Astrocyte of the spinal cord (primary cell): ENCODE measurements around the gene SUMO1.
A peak's percentile ranks its signal among the peaks of the same experiment; 100 is the strongest.

Experiments
- DNase-seq: peaks from one replicate; pipeline ENCODE4 v3.0.0; 2011; ENCODE audit warnings: low read depth, low spot score
- H3K4me3 ChIP-seq: 2 replicates; pipeline ENCODE4 v1.5.1; 2011; ENCODE audit warnings: low read depth, mild to moderate bottlenecking, low read length, moderate library complexity
- in situ Hi-C: cut with HindIII; loops from 2 replicates; pipeline ENCODE4 v1.10.0; 2017; ENCODE audit warnings: low sequenced_read_pairs
- TF ChIP-seq, protein P1 (sequence below): IDR thresholded peaks from 2 replicates; pipeline ENCODE4 v1.5.1; 2012; ENCODE audit warnings: low read depth, mild to moderate bottlenecking, low read length, inconsistent platforms

Gene SUMO1

DNA sequence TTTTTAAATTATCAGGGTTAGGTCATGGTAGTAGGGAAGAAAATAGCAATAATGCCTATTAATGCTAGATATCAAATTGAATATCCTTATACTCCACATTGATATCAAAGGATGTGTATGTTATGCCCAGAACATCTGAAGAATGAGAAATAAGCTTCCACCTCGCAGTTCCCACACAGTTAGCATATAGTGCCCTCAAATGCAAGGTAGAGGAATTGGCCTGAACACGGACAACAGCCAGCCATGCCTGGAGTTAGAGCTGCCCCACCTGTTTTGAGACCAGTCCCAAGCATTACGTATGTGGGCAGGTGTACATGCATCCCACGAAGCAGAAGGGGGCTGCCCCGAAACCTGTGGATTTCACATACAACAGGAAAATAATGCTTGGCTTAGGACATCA, 79.6 kb downstream of the SUMO1 start:
- H3K4me3 ChIP-seq, result no peak overlapping the region
- in situ Hi-C loops, result no loop called here
- TF ChIP-seq, protein P1, sequence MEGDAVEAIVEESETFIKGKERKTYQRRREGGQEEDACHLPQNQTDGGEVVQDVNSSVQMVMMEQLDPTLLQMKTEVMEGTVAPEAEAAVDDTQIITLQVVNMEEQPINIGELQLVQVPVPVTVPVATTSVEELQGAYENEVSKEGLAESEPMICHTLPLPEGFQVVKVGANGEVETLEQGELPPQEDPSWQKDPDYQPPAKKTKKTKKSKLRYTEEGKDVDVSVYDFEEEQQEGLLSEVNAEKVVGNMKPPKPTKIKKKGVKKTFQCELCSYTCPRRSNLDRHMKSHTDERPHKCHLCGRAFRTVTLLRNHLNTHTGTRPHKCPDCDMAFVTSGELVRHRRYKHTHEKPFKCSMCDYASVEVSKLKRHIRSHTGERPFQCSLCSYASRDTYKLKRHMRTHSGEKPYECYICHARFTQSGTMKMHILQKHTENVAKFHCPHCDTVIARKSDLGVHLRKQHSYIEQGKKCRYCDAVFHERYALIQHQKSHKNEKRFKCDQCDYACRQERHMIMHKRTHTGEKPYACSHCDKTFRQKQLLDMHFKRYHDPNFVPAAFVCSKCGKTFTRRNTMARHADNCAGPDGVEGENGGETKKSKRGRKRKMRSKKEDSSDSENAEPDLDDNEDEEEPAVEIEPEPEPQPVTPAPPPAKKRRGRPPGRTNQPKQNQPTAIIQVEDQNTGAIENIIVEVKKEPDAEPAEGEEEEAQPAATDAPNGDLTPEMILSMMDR, result peak; percentile 60
- DNase-seq, result peak; percentile 37

DNA sequence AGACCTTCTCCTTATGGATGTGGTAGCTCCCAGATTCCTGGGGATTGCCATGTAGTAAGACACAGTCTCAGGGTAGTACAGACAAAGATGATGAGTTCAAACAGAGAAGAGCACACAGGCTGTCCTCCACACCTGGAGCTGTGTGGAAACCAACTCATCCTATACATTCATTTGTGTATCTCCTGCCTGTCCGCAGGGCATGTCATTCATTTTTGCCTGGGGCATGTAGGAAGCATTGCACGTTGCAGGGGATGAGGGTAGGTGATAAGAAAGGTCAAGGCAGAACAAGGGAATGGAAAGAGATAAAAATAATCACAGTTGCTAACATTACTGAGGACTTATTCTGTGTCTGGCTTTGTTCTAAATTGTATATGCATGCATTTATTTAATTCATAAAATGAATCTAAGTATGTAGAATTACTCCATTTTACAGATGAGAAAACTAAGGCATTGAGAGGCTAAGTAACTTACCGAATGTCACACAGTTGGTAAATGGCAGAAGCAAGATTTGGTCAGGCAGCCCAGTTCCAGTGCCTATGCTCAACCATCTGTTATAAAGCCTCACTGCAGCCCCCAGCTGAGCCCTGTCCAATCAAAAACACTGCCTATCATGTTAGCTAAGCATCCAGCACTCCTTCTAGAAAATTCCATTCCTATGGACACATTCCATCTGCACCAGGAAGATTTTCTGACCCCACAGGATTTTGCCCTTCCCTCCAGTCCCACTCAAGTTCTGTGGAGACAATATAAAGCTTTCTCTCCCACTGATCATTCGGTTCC, 81.0 kb downstream of the SUMO1 start:
- no peak overlapping the region for H3K4me3 ChIP-seq
- DNase-seq, result no peak
- in situ Hi-C loops, result no loop called here
- TF ChIP-seq, protein P1, result no peak
